Astrocyte (in vitro differentiated cells and primary cell): ENCODE measurements around the gene RBM19. TPM values are rescaled to one million over a fixed set of nuclear protein-coding genes. Genes with fewer than 3 reads are reported as not detected.

Experiments used
- DNase-seq: peaks from one replicate; pipeline ENCODE4 v3.0.0-alpha.2; 2010; ENCODE audit warnings: low read depth
- FAIRE-seq: peaks from 2 replicates; lab custom pipeline; 2011; peaks lifted over from hg19 to GRCh38; lab: Jason Lieb, UNC
- H2AFZ ChIP-seq: 2 replicates; pipeline ENCODE4 v1.6.0; 2012; ENCODE audit warnings: low read depth, low read length, inconsistent platforms
- H3K27ac ChIP-seq: 2 replicates; pipeline ENCODE4 v1.5.1; 2011; ENCODE audit warnings: low read depth, low read length, inconsistent platforms
- H3K27me3 ChIP-seq: 2 replicates; pipeline ENCODE4 v1.6.0; 2011; ENCODE audit warnings: low read length, inconsistent platforms; ENCODE audit not compliant: insufficient read depth
- H3K36me3 ChIP-seq: 2 replicates; pipeline ENCODE4 v1.5.1; 2011; ENCODE audit warnings: low read length, inconsistent platforms; ENCODE audit not compliant: insufficient read depth
- H3K4me1 ChIP-seq: 2 replicates; pipeline ENCODE4 v1.5.1; 2011; ENCODE audit warnings: low read length, inconsistent platforms; ENCODE audit not compliant: insufficient read depth
- H3K4me2 ChIP-seq: 2 replicates; pipeline ENCODE4 v1.6.0; 2012; ENCODE audit warnings: low read length, inconsistent platforms
- H3K4me3 ChIP-seq: 2 replicates; pipeline ENCODE4 v1.5.1; 2011; ENCODE audit warnings: low read depth, mild to moderate bottlenecking, low read length, inconsistent platforms; ENCODE audit not compliant: insufficient read depth
- H3K79me2 ChIP-seq: 2 replicates; pipeline ENCODE4 v1.6.0; 2012; ENCODE audit warnings: mild to moderate bottlenecking, low read length, inconsistent platforms; ENCODE audit not compliant: insufficient read depth
- H3K9ac ChIP-seq: 2 replicates; pipeline ENCODE4 v1.6.0; 2012; ENCODE audit warnings: mild to moderate bottlenecking, low read length, inconsistent platforms
- H3K9me3 ChIP-seq: 2 replicates; pipeline ENCODE4 v1.5.1; 2012; ENCODE audit warnings: low read depth, mild to moderate bottlenecking, low read length, inconsistent platforms; ENCODE audit not compliant: insufficient read depth
- H4K20me1 ChIP-seq: 2 replicates; pipeline ENCODE4 v1.6.0; 2012; ENCODE audit warnings: low read length, inconsistent platforms; ENCODE audit not compliant: insufficient read depth
- H3K27ac Mint-ChIP-seq: one replicate; pipeline ENCODE4 v1.8.0; 2021; ENCODE audit warnings: mild to moderate bottlenecking, mixed read lengths; ENCODE audit not compliant: unreplicated experiment
- H3K27me3 Mint-ChIP-seq: one replicate; pipeline ENCODE4 v1.8.0; 2021; ENCODE audit warnings: low read depth, mixed read lengths; ENCODE audit not compliant: unreplicated experiment
- H3K36me3 Mint-ChIP-seq: one replicate; pipeline ENCODE4 v1.8.0; 2021; ENCODE audit warnings: low read depth, mixed read lengths; ENCODE audit not compliant: unreplicated experiment
- H3K4me1 Mint-ChIP-seq: one replicate; pipeline ENCODE4 v1.8.0; 2021; ENCODE audit warnings: low read depth, mixed read lengths; ENCODE audit not compliant: unreplicated experiment
- H3K4me3 Mint-ChIP-seq: one replicate; pipeline ENCODE4 v1.8.0; 2021; ENCODE audit warnings: mild to moderate bottlenecking, moderate library complexity, mixed read lengths; ENCODE audit not compliant: unreplicated experiment
- H3K9me3 Mint-ChIP-seq: one replicate; pipeline ENCODE4 v1.8.0; 2021; ENCODE audit warnings: mild to moderate bottlenecking, mixed read lengths; ENCODE audit not compliant: unreplicated experiment
- EZH2 ChIP-seq: IDR thresholded peaks from 2 replicates; pipeline ENCODE4 v1.6.1; 2012; ENCODE audit warnings: mild to moderate bottlenecking, low read length, inconsistent platforms; ENCODE audit not compliant: insufficient read depth
- total RNA-seq: library from RNA; stranded (reverse); gene quantifications from 2 replicates; pipeline ENCODE4 v1.2.1, GENCODE V29; 2021
- TF ChIP-seq, protein P1 (sequence below): IDR thresholded peaks from 2 replicates; pipeline ENCODE4 v1.5.1; 2011; ENCODE audit warnings: low read depth, mild to moderate bottlenecking, inconsistent platforms, low read length, moderate library complexity; ENCODE audit not compliant: insufficient read depth

The RBM19 gene
- total RNA-seq, 1 donor from 2014 or later = 32.3 TPM

DNA sequence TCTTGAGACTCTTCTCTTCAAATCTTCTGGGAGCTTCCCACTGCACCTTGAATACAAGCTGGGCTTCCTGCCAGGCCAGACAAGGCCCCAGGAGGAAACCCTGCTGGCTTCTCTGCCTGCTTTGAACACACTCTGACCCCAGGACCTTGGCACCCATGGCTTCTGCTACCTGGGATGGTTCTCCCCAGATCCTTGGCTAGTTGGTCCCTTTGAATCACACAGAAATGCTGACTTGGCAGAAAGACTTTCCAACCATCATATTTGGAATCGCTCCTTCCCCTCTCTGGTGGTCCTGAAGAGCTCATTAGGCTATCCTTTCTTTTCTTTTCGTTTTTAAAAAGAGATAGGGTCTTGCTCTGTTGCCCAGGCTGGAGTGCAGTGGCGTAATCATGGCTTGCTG lies 132.7 kb downstream of the RBM19 start:
- peaks cover 35% of the 10 kb centered on the region for H4K20me1 ChIP-seq
- no peak overlapping the region for H3K27ac Mint-ChIP-seq
- no peaks in the 10 kb centered on the region for H3K36me3 ChIP-seq
- DNase-seq (no peak), FAIRE-seq (no peak)
- no peak overlapping the region for H3K4me3 ChIP-seq
- peaks cover 2% of the 10 kb centered on the region for H3K36me3 Mint-ChIP-seq
- no peaks in the 10 kb centered on the region for H3K27me3 Mint-ChIP-seq
- H3K27ac ChIP-seq = no peak overlapping the region
- no peak overlapping the region for H3K4me2 ChIP-seq
- H3K27me3 ChIP-seq = no peaks in the 10 kb centered on the region
- no peak overlapping the region for H3K4me3 Mint-ChIP-seq
- H3K9me3 ChIP-seq = no peaks in the 10 kb centered on the region
- H3K4me1 ChIP-seq = peaks cover 9% of the 10 kb centered on the region
- no peaks in the 10 kb centered on the region for H3K9me3 Mint-ChIP-seq
- TF ChIP-seq EZH2 = no peak
- TF ChIP-seq, protein P1, sequence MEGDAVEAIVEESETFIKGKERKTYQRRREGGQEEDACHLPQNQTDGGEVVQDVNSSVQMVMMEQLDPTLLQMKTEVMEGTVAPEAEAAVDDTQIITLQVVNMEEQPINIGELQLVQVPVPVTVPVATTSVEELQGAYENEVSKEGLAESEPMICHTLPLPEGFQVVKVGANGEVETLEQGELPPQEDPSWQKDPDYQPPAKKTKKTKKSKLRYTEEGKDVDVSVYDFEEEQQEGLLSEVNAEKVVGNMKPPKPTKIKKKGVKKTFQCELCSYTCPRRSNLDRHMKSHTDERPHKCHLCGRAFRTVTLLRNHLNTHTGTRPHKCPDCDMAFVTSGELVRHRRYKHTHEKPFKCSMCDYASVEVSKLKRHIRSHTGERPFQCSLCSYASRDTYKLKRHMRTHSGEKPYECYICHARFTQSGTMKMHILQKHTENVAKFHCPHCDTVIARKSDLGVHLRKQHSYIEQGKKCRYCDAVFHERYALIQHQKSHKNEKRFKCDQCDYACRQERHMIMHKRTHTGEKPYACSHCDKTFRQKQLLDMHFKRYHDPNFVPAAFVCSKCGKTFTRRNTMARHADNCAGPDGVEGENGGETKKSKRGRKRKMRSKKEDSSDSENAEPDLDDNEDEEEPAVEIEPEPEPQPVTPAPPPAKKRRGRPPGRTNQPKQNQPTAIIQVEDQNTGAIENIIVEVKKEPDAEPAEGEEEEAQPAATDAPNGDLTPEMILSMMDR = no peak
- no peak overlapping the region for H2AFZ ChIP-seq
- H3K79me2 ChIP-seq = no peaks in the 10 kb centered on the region
- peaks cover 11% of the 10 kb centered on the region for H3K4me1 Mint-ChIP-seq
- no peak overlapping the region for H3K9ac ChIP-seq

DNA sequence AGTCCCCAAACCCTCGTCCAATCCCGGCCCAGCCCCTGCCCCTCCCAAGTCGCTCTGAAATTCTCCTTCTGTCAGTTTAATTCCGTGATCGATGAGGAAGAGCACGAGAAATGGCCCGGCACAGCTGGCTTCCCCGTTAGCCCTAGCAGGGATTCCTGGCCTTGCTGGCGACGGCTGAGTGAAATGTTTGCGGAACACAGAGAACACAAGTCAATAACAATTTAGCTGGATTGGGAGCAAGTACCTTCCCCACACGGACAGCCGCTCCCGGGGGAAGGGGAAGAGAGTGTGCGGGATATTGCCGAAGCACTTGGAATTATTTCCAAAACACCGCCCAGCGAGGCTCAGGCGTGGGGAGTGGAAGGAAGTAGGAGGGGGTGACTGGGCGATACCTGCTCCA lies 134.6 kb downstream of the RBM19 start:
- Histone ChIP-seq H3K4me2 (peak overlapping the region; percentile 54), H3K79me2 (no peaks in the 10 kb centered on the region), H2AFZ (no peak overlapping the region), H3K9ac (no peak overlapping the region), H3K27me3 (no peaks in the 10 kb centered on the region), H3K36me3 (no peaks in the 10 kb centered on the region), H3K27ac (no peak overlapping the region), H3K9me3 (no peaks in the 10 kb centered on the region), H3K4me3 (no peak overlapping the region), H4K20me1 (peaks cover 26% of the 10 kb centered on the region), H3K4me1 (peaks cover 9% of the 10 kb centered on the region)
- no peaks in the 10 kb centered on the region for H3K9me3 Mint-ChIP-seq
- H3K4me3 Mint-ChIP-seq = no peak overlapping the region
- no peaks in the 10 kb centered on the region for H3K27me3 Mint-ChIP-seq
- H3K4me1 Mint-ChIP-seq = peaks cover 11% of the 10 kb centered on the region
- DNase-seq = no peak
- FAIRE-seq = no peak
- peaks cover 2% of the 10 kb centered on the region for H3K36me3 Mint-ChIP-seq
- no peak for TF ChIP-seq EZH2
- TF ChIP-seq, protein P1 = no peak
- no peak overlapping the region for H3K27ac Mint-ChIP-seq

DNA sequence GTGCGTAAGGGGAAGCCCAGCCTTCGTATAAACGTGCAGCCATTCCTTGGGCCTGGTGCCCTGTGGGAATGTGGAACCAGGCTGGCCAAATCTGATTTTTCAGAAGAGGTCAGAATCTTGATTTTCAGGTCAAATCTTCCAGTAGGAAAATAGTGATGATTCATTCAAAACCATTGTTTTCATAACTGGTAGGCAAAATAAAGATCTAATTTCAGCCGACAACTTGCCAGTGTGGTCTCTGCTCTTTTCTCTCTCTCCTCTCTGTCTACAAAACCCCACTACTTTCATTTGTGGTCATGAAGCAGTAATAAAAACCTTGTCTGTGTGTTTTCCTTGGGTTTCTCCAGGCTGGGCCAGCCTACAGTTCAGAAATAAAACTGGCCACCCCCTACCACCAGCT lies 135.1 kb downstream of the RBM19 start:
- peak; percentile 69 for DNase-seq
- Histone ChIP-seq H3K9ac (no peak overlapping the region), H3K4me2 (peak overlapping the region; percentile 54), H4K20me1 (peaks cover 22% of the 10 kb centered on the region), H3K36me3 (no peaks in the 10 kb centered on the region), H3K9me3 (no peaks in the 10 kb centered on the region), H3K4me3 (no peak overlapping the region), H3K79me2 (no peaks in the 10 kb centered on the region), H3K27me3 (no peaks in the 10 kb centered on the region), H3K4me1 (peaks cover 9% of the 10 kb centered on the region), H3K27ac (no peak overlapping the region), H2AFZ (no peak overlapping the region)
- H3K27ac Mint-ChIP-seq = no peak overlapping the region
- peaks cover 4% of the 10 kb centered on the region for H3K27me3 Mint-ChIP-seq
- TF ChIP-seq, protein P1 = no peak
- TF ChIP-seq EZH2 = no peak
- peaks cover 2% of the 10 kb centered on the region for H3K36me3 Mint-ChIP-seq
- peaks cover 11% of the 10 kb centered on the region for H3K4me1 Mint-ChIP-seq
- no peaks in the 10 kb centered on the region for H3K9me3 Mint-ChIP-seq
- no peak overlapping the region for H3K4me3 Mint-ChIP-seq
- peak; percentile 13 for FAIRE-seq
